ENCODE measurements around the gene PRKCB. TPM values are rescaled to one million over a fixed set of nuclear protein-coding genes. Genes with fewer than 3 reads are reported as not detected.

Gene PRKCB
- total and polyA plus RNA-seq, 2 experiments from 2014 or later = 3.7 to 16.4 TPM

DNA sequence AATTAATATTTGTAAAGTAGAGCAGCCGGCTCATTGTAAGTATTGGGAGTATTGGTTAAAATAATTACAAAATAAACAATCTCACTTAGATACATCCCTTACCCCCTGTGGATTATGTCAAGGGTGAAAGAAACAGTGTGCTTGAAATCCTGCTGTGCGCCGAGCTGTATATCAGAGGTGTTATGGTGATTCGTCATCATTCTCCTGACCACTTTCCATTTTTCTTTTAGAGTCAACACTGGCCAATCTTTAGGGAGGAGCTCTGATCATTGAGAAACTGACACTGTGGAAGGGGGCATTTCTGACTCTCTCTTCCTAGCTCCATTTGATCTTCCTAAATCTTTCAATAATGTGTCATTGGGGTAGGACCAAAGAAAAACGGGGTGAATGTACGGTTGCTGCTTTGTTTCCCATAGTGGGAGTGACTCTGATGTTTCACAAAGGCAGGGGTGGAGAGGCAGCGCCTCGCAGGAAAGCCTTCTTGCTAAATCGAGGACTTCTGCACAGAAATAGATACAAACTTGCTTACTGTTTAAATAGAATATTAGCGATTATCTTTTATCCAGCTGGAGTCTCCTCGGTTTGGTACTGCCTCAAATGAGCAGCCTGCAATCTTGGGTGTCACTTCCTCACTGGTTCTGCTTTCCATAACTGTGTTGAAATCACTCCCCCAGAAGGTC is 123.4 kb downstream of the PRKCB start:
- no peaks in the 10 kb centered on the region for H4K20me1 ChIP-seq (replicated peaks; ENCODE audit: insufficient read depth)
- ATAC-seq (no peak), DNase-seq (ENCODE audit: low spot score) (no peak)
- H3K27me3 ChIP-seq (ENCODE audit: insufficient read depth) = no peaks in the 10 kb centered on the region
- H3K9me2 ChIP-seq (ENCODE audit: insufficient read depth) = no peaks in the 10 kb centered on the region
- no peak overlapping the region for H3K27ac ChIP-seq (ENCODE audit: low read depth)
- no peaks in the 10 kb centered on the region for H3K27me3 Mint-ChIP-seq (ENCODE audit: insufficient read depth, low read depth, poor library complexity)
- H3K36me3 Mint-ChIP-seq (ENCODE audit: low read depth) = no peaks in the 10 kb centered on the region
- no peak for TF ChIP-seq CTCF (conservative IDR thresholded peaks at IDR 0.05; ENCODE audit: low read depth in 2 of 2)
- no peak for TF ChIP-seq CREB1 (CRISPR knock-in tag; IDR thresholded peaks at IDR 0.05; ENCODE audit: low read depth)
- no peak for TF ChIP-seq NANOG (IDR thresholded peaks at IDR 0.05; ENCODE audit: borderline replicate concordance)
- TF ChIP-seq ZNF331 (CRISPR knock-in tag; IDR thresholded peaks at IDR 0.05; ENCODE audit: low read depth) = no peak
- H3K4me1 Mint-ChIP-seq = peaks cover 11% of the 10 kb centered on the region; the same call in 2 of the 3 replicates
- H3K9me3 Mint-ChIP-seq = no peaks in the 10 kb centered on the region
- no peak overlapping the region for H3K4me2 ChIP-seq
- no peak overlapping the region for H3K4me3 Mint-ChIP-seq
- H3K4me3 ChIP-seq = no peak overlapping the region
- H3K27ac Mint-ChIP-seq = no peak overlapping the region
- no peaks in the 10 kb centered on the region for H3F3A ChIP-seq (replicated peaks; ENCODE audit: low read depth)
- no peaks in the 10 kb centered on the region for H3K36me3 ChIP-seq (ENCODE audit: insufficient read depth)
- peaks cover 5% of the 10 kb centered on the region for H3K4me1 ChIP-seq (ENCODE audit: insufficient read depth)
- no peaks in the 10 kb centered on the region for H3K79me2 ChIP-seq (replicated peaks; ENCODE audit: insufficient read depth)
- H2AFZ ChIP-seq = no peak overlapping the region

GRCh38 chr16:23959752-23960072 is 123.9 kb downstream of the PRKCB start:
- peaks cover 5% of the 10 kb centered on the region for H3K4me1 ChIP-seq (ENCODE audit: insufficient read depth)
- Mint-ChIP-seq H3K4me1 (peaks cover 11% of the 10 kb centered on the region; the same call in 2 of the 3 replicates), H3K4me3 (no peak overlapping the region), H3K27me3 (ENCODE audit: insufficient read depth, low read depth, poor library complexity) (no peaks in the 10 kb centered on the region), H3K36me3 (ENCODE audit: low read depth) (no peaks in the 10 kb centered on the region), H3K9me3 (no peaks in the 10 kb centered on the region), H3K27ac (no peak overlapping the region)
- no peak overlapping the region for H2AFZ ChIP-seq
- H3K4me2 ChIP-seq = no peak overlapping the region
- H3K36me3 ChIP-seq (ENCODE audit: insufficient read depth) = no peaks in the 10 kb centered on the region
- no peaks in the 10 kb centered on the region for H3F3A ChIP-seq (replicated peaks; ENCODE audit: low read depth)
- no peaks in the 10 kb centered on the region for H4K20me1 ChIP-seq (replicated peaks; ENCODE audit: insufficient read depth)
- no peaks in the 10 kb centered on the region for H3K27me3 ChIP-seq (ENCODE audit: insufficient read depth)
- H3K9me2 ChIP-seq (ENCODE audit: insufficient read depth) = no peaks in the 10 kb centered on the region
- ATAC-seq = no peak
- no peaks in the 10 kb centered on the region for H3K79me2 ChIP-seq (replicated peaks; ENCODE audit: insufficient read depth)
- no peak overlapping the region for H3K4me3 ChIP-seq
- H3K27ac ChIP-seq (ENCODE audit: low read depth) = no peak overlapping the region
- no peak for DNase-seq (ENCODE audit: low spot score)
- TF ChIP-seq EZH2phosphoT487 (IDR thresholded peaks at IDR 0.05; ENCODE audit: unreplicated experiment) = no peak
- TF ChIP-seq CREB1 (CRISPR knock-in tag; IDR thresholded peaks at IDR 0.05; ENCODE audit: low read depth) = no peak
- no peak for TF ChIP-seq ZNF331 (CRISPR knock-in tag; IDR thresholded peaks at IDR 0.05; ENCODE audit: low read depth)
- TF ChIP-seq ZNF114 (CRISPR knock-in tag; IDR thresholded peaks at IDR 0.05) = no peak
- TF ChIP-seq ETS1 (IDR thresholded peaks at IDR 0.05) = no peak
- TF ChIP-seq EZH2 (IDR thresholded peaks at IDR 0.05; ENCODE audit: low read depth, unreplicated experiment) = no peak
- no peak for TF ChIP-seq JUNB (IDR thresholded peaks at IDR 0.05; ENCODE audit: unreplicated experiment)
- TF ChIP-seq STAT1 (IDR thresholded peaks at IDR 0.05; ENCODE audit: unreplicated experiment) = no peak
- TF ChIP-seq ZNF462 (CRISPR knock-in tag; IDR thresholded peaks at IDR 0.05) = no peak
- TF ChIP-seq POLR2AphosphoS5 (IDR thresholded peaks at IDR 0.05; ENCODE audit: low read depth) = no peak
